HG03432 (cell line): ENCODE measurements around the gene FBLN2.
"Not testable (repeated sequence)": the region's sequence is repeated elsewhere in the genome, so short reads cannot be mapped to it uniquely, and the experiment has no call there.

Experiments used
- ATAC-seq: cut with Tn5 transposase; IDR thresholded peaks from one replicate; pipeline ENCODE4 v1.9.1; 2021; ENCODE audit warnings: mild to moderate bottlenecking, moderate library complexity; ENCODE audit not compliant: unreplicated experiment

Gene FBLN2

DNA sequence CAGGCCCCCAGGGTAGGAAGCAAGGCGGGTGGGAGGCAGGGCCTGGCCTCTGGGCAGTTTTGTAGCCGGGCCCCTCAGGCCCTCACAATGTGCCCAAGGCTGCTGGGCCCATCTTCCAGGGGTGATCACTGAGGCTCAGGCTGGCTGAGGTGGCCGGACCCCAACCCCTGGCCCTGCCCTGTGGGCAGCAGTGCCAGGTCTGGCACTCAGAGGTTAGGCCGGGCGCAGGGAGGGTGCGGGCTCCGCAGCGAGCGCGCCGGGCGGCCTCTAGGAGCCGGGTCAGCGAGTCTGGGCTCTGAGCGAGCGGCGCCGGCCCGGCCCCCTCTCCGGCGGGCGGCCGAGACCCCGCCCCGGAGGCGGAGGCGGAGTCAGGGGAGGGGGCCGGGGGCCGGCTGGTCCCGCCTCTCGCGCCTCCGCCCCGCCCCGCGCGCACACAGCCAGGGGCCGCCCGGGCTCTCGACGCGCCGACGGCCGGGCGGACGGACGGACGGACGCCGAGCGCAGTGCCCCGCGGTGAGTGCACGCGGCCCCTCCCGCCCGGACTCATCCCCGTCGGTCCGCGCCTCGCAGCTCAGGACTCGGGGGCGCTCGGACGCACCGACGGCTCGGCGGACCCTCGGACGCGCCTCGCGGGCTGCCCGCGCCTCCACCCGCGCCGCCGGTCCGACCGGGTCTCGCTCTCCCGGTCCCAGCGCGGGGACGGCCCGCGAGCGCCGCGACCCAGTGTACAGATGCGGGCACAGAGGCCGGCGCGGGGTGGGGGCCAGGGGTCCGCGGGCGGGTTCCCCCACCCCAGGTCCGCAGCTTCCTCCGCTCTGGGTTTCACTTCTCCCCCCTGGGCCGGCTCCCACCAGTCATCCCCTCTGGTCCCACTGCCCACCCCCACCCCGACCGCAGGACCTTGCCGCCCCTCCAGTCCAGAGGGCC, at the start of gene FBLN2:
Gene FBLN2, plus strand, starts transcription at position 430 of the 927 bp plus-strand sequence. CDS start 21,231 bp downstream, outside the sequence.
- ATAC-seq, result no peak

- not testable (repeated sequence) for ATAC-seq
These were observed 49.7 kb upstream of the FBLN2 start for GRCh38 chr3:13499246-13499645.

GRCh38 chr3:13500133-13500885, 48.6 kb upstream of the FBLN2 start:
- ATAC-seq, result no peak

- no peak for ATAC-seq
These were observed 47.9 kb upstream of the FBLN2 start for GRCh38 chr3:13501056-13501455.

GRCh38 chr3:13501521-13501920, 47.4 kb upstream of the FBLN2 start:
- ATAC-seq, result no peak

DNA sequence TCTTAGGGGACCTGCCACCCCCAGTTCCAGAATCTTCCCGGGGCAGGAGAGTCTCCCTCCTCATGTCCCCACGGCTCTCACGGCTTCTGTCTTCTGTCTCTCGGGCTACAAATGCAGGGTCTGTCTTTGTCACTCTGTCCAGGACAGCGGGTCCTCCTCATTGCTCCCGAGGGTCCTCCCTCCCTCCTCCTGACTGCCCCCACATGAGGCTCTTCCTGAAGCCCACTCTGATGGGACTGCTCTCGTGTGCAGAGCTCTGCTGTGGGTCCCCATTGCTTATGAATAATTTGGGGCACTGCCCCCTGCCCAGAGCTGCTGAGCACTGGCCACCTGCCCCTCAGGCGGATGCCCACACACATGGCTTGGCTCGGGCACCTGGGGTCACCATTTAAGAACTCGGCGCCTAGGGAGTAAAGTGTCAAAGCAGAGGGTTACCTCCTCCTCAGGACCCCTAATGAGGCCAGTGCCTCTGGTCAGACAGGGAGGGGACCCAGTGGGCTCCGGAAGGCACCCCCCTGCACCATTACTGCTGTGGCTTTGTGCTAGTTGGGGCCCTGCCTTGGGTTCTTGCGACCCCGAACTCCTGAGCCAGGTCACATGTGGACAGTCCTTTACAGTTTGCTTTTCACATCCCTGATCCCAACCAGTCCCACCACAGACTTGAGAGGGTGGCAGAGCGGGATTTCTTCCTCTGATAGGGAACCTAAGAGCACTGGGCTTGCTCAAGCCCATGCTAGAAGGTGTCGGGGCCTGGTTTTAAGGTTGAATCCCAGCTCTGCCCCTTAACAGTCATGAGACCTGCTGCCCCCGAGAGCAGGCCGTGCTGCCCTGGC, 46.8 kb upstream of the FBLN2 start:
- no peak for ATAC-seq

GRCh38 chr3:13502791-13503060, 46.2 kb upstream of the FBLN2 start:
- ATAC-seq, result no peak

DNA sequence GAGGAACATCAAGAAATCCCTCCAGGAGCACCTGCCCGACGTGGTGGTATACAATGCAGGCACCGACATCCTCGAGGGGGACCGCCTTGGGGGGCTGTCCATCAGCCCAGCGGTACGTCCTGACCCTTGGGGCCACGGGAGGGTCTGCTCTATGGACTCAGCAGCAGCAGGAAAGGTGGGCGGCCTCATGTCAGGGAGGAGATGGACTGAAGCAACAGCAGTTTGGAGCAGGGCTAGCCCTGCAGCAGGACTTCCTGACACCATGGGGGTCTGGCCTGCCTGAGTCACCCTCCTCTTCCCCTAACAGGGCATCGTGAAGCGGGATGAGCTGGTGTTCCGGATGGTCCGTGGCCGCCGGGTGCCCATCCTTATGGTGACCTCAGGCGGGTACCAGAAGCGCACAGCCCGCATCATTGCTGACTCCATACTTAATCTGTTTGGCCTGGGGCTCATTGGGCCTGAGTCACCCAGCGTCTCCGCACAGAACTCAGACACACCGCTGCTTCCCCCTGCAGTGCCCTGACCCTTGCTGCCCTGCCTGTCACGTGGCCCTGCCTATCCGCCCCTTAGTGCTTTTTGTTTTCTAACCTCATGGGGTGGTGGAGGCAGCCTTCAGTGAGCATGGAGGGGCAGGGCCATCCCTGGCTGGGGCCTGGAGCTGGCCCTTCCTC, 44.6 kb upstream of the FBLN2 start:
- ATAC-seq, result no peak

- no peak for ATAC-seq
These were observed 43.5 kb upstream of the FBLN2 start for GRCh38 chr3:13505147-13506130.

- ATAC-seq, result no peak
These were observed 42.7 kb upstream of the FBLN2 start for GRCh38 chr3:13506239-13506638.

- no peak for ATAC-seq
These were observed 42.2 kb upstream of the FBLN2 start for GRCh38 chr3:13506680-13507079.

DNA sequence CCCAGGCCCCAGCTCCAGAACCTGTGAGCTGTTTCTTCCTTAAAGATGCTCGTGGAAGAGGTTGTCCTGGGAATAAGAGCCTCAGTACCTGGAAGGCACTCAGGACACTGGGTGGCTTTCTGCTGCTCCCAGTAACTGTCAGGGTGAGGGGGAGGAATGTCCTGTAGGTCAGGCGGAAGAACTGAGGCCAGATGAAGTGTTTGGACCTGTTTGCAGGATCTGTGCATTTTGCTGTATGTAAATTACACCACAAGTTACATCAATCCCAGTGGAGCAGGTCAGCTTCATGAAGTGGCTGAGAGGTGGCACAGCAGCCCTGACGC, 41.7 kb upstream of the FBLN2 start:
- ATAC-seq, result no peak

- no peak for ATAC-seq
These were observed 41.2 kb upstream of the FBLN2 start for GRCh38 chr3:13507570-13508339.

DNA sequence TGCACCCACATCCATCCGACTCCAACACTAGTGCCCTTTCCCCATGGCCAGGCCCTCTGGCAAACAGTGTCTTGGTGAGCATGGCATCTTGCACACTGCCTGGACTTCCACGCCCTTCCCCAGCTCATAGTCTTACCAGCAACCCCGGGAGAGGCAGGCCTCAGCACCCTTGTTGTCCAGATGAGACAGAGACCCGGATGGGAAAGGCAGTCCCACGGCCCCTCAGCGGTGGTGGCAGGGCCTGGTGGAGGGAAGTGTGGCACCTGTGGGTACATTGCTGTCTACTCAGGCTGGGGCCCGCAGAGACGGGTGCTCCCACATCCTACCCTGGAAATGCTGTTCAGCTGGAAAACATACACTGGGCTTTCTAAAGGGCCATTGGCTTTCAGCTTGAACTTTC, 40.4 kb upstream of the FBLN2 start:
- ATAC-seq, result no peak

DNA sequence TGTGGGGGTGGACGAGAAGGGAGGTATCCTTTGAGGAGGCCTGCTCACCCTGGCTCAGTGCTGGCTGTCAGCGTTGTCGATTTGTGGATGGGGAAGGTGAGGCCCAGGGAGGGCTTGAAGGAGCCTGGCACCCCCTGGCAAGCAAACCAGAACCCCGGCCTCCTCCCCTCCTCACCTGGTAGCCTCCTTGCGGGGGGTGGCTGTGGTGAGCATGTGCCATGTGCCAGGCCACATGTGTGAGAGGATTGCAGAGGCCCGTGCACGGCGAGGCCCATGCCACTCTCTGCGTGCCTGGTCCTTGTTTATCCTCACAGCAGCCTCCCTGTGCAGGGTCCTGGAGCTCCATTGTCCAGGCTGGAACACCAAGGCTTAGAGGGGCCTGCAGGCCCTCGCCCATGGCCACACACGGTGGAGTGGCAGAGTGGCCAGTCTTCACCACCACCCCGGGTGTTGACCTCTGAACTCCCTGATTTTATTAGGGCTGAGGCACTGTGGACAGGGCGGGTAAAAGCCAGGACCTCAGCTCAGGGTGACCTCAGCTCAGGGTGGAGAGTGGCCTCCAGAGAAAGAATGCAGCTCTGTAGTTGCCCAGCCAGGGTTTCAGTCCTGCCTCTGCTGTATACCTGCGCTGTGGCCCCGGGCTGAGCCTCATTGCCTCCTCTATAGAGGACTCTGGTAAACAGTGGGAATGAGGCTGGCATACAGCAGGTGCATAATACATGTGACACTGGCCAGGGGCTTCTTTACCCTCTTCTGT, 39.7 kb upstream of the FBLN2 start:
- no peak for ATAC-seq

GRCh38 chr3:13509816-13510192, 39.1 kb upstream of the FBLN2 start:
- ATAC-seq, result no peak

GRCh38 chr3:13512451-13512850, 36.5 kb upstream of the FBLN2 start:
- ATAC-seq, result no peak
